HCT116 (cell line): Measurements from ENCODE around the gene WAPL. TPM values are rescaled to one million over a fixed set of nuclear protein-coding genes. Genes with fewer than 3 reads are reported as not detected.

Source experiments
- ATAC-seq: fragments of 200-7000 bp; cut with Tn5 transposase; 2 replicates; pipeline ENCODE4 v1.9.1; 2020; ENCODE audit warnings: mild to moderate bottlenecking, moderate library complexity
- BruUV-seq: library from RNA; stranded (reverse); fragments of 400-500 nt; replicated peaks from 2 replicates; lab custom pipeline; 2021; lab: Mats Ljungman, UMichigan
- CTCF ChIA-PET: fragments of 300-600 bp; sonication (Branson Sonifier 250); formaldehyde crosslinking; loops from one replicate; lab custom pipeline; 2021; ENCODE audit warnings: antibody characterized with exemption; lab: Charles Lee
- POLR2A ChIA-PET: fragments of 300-600, 350-600 bp; sonication (Branson Sonifier 250); formaldehyde crosslinking; loops from one replicate; lab custom pipeline; 2021; ENCODE audit warnings: antibody characterized with exemption; lab: Charles Lee
- RAD21 ChIA-PET, 2 experiments: fragments of 300-600 bp; sonication (Branson Sonifier 250); formaldehyde crosslinking; loops; one replicate each; lab custom pipeline; 2023; ENCODE audit warnings: low total read pairs in 2 of 2; ENCODE audit not compliant: uncharacterized antibody in 2 of 2, unreplicated experiment in 2 of 2, low non-redundant PET in 1 of 2; lab: Charles Lee
- DNase-seq: peaks from one replicate; pipeline ENCODE4 v3.0.0-alpha.2; 2010; ENCODE audit warnings: low read depth, low spot score
- H2AFZ ChIP-seq: fragments of 200-600 bp; shearing (Covaris generic), sonication (generic); 2 replicates; pipeline ENCODE4 v1.6.1; 2017; ENCODE audit warnings: low read depth, mixed run types, mixed read lengths, antibody characterized with exemption, low read length; ENCODE audit not compliant: poor library complexity, severe bottlenecking
- H3K27ac ChIP-seq: 2 replicates; pipeline ENCODE4 v1.5.1; 2012; ENCODE audit warnings: low read depth, low read length
- H3K27me3 ChIP-seq: fragments of 200-600 bp; sonication (generic); 2 replicates; pipeline ENCODE4 v1.6.1; 2016; ENCODE audit warnings: mixed run types, low read length, mixed read lengths; ENCODE audit not compliant: insufficient read depth
- H3K36me3 ChIP-seq, 2 experiments: fragments of 200-500 bp in 1 of 2; fragments of 200-600 bp in 1 of 2; sonication (Bioruptor generic) in 1 of 2; sonication (generic) in 1 of 2; 2 replicates each; pipeline versions ENCODE4 v1.5.1 to v1.6.1; 2014 to 2016; ENCODE audit warnings: low read length in 2 of 2, inconsistent platforms in 1 of 2, mixed read lengths in 1 of 2, mixed run types in 1 of 2; ENCODE audit not compliant: insufficient read depth in 2 of 2, control insufficient read depth in 1 of 2
- H3K4me1 ChIP-seq, 2 experiments: fragments of 200-600 bp in 1 of 2; sonication (generic) in 1 of 2; 2 replicates each; pipeline versions ENCODE4 v1.5.1 to v1.6.1; 2012 to 2017; ENCODE audit warnings: low read length in 2 of 2, inconsistent platforms in 1 of 2, mild to moderate bottlenecking in 1 of 2, mixed read lengths in 1 of 2, mixed run types in 1 of 2, moderate library complexity in 1 of 2; ENCODE audit not compliant: insufficient read depth in 2 of 2, control insufficient read depth in 1 of 2
- H3K4me2 ChIP-seq: fragments of 200-600 bp; sonication (generic); 2 replicates; pipeline ENCODE4 v1.6.1; 2017; ENCODE audit warnings: mixed run types, low read length, mixed read lengths
- H3K4me3 ChIP-seq, 2 experiments: fragments of 200-600 bp in 1 of 2; sonication (generic) in 1 of 2; replicated peaks in 1 of 2; 2 replicates each; pipeline ENCODE4 v1.5.1; 2011 to 2016; ENCODE audit warnings: low read length in 2 of 2, control low read depth in 1 of 2, low read depth in 1 of 2, mild to moderate bottlenecking in 1 of 2, mixed read lengths in 1 of 2, mixed run types in 1 of 2
- H3K79me2 ChIP-seq: fragments of 200-600 bp; sonication (generic); 2 replicates; pipeline ENCODE4 v1.6.1; 2017; ENCODE audit warnings: mild to moderate bottlenecking, mixed run types, low read length, moderate library complexity, mixed read lengths; ENCODE audit not compliant: insufficient read depth
- H3K9ac ChIP-seq: fragments of 200-600 bp; sonication (generic); 2 replicates; pipeline ENCODE4 v1.6.1; 2016; ENCODE audit warnings: low read length, mixed read lengths
- H3K9me2 ChIP-seq: fragments of 200-600 bp; sonication (generic), shearing (Covaris generic); 2 replicates; pipeline ENCODE4 v1.6.1; 2017; ENCODE audit warnings: mixed run types, mild to moderate bottlenecking, moderate library complexity; ENCODE audit not compliant: insufficient read depth
- H3K9me3 ChIP-seq, 2 experiments: fragments of 200-500 bp in 1 of 2; fragments of 200-600 bp in 1 of 2; sonication (Bioruptor generic) in 1 of 2; sonication (generic) in 1 of 2; 2 replicates each; pipeline ENCODE4 v1.6.1; 2014 to 2017; ENCODE audit warnings: low read length in 2 of 2, mixed read lengths in 2 of 2, inconsistent platforms in 1 of 2, low read depth in 1 of 2, mild to moderate bottlenecking in 1 of 2, mixed run types in 1 of 2, moderate library complexity in 1 of 2; ENCODE audit not compliant: control insufficient read depth in 1 of 2, insufficient read depth in 1 of 2
- H4K20me1 ChIP-seq: fragments of 200-600 bp; sonication (generic), shearing (Covaris generic); 2 replicates; pipeline ENCODE4 v1.6.1; 2017; ENCODE audit warnings: mixed run types, mild to moderate bottlenecking, moderate library complexity; ENCODE audit not compliant: insufficient read depth
- CBX3 ChIP-seq: IDR thresholded peaks from 2 replicates; pipeline ENCODE4 v1.6.1; 2012; ENCODE audit warnings: low read depth
- EGR1 ChIP-seq: IDR thresholded peaks from 2 replicates; pipeline ENCODE4 v1.6.1; 2012; ENCODE audit warnings: low read depth
- EZH2 ChIP-seq: fragments of 200-600 bp; sonication (generic); IDR thresholded peaks from 2 replicates; pipeline ENCODE4 v1.6.1; 2017; ENCODE audit warnings: antibody characterized with exemption, mixed run types
- JUND ChIP-seq: IDR thresholded peaks from 2 replicates; pipeline ENCODE4 v1.6.1; 2012
- RAD21 ChIP-seq: IDR thresholded peaks from 2 replicates; pipeline ENCODE4 v1.6.1; 2012; ENCODE audit warnings: low read depth, mild to moderate bottlenecking
- SIN3A ChIP-seq: IDR thresholded peaks from 2 replicates; pipeline ENCODE4 v1.6.1; 2012; ENCODE audit warnings: low read depth
- SRF ChIP-seq: IDR thresholded peaks from 2 replicates; pipeline ENCODE4 v1.6.1; 2012; ENCODE audit warnings: low read depth
- ZFX ChIP-seq: fragments of 450-650 bp; IDR thresholded peaks from 2 replicates; pipeline ENCODE4 v1.6.1; 2017
- ZNF274 ChIP-seq: fragments of 200-500 bp; sonication (Bioruptor generic); IDR thresholded peaks from 2 replicates; pipeline ENCODE4 v1.6.1; 2014; ENCODE audit warnings: mild to moderate bottlenecking, low read depth, low read length, inconsistent platforms
- intact Hi-C: fragments of 100-400 bp; cut with micrococcal nuclease; formaldehyde crosslinking; loops from 2 replicates; pipeline ENCODE4 v1.10.0; 2022
- total RNA-seq: library from RNA; stranded (reverse); gene quantifications from one replicate; pipeline ENCODE4 v1.2.1, GENCODE V29; 2021; ENCODE audit not compliant: unreplicated experiment
- TF ChIP-seq, protein P1 (sequence below), 3 experiments: fragments of 200-600 bp in 1 of 3; sonication (generic) in 1 of 3; IDR thresholded peaks in 2 of 3; conservative IDR thresholded peaks in 1 of 3; 2 replicates each; pipeline ENCODE4 v1.5.1; 2012 to 2017; ENCODE audit warnings: low read depth in 2 of 3, low read length in 2 of 3, antibody characterized with exemption in 1 of 3, borderline replicate concordance in 1 of 3, control low read depth in 1 of 3, mild to moderate bottlenecking in 1 of 3, mixed read lengths in 1 of 3, mixed run types in 1 of 3, moderate library complexity in 1 of 3; ENCODE audit not compliant: insufficient read depth in 1 of 3
- TF ChIP-seq, protein P2 (sequence below): IDR thresholded peaks from 2 replicates; pipeline ENCODE4 v1.6.1; 2012
- TF ChIP-seq, protein P3 (sequence below): IDR thresholded peaks from 2 replicates; pipeline ENCODE4 v1.6.1; 2012; ENCODE audit warnings: low read depth

The WAPL gene
- total RNA-seq, 1 experiment from 2014 or later: 37.5 TPM

DNA sequence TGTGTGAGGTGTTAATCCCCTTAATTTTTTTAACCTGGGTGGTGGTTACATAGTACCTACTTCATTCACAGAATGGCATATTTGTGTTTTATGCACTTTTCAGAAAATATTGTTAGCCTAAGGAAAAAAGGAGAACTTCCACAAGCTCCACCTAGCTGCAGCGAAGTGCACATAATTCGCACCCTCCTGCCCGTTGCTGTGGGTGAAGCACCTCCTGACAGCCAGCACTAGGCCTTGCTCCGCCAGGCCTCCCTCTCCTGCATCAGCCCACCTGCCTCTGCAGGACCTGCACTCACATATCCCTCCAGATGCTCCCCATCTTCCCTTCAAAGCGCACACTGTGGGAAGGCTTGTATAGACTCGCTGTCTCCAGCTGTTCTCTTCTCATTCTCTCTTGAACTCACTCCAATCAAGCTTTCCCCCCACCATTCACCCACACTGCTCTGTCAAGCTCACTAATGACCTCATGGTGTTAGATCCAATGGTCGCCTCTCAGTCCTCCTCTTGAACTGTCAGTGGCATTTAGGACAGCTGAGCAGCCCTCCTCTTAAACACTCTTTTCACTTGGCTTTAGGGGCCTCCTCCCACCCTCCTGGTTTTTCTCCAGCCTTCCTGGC, 134.3 kb downstream of the WAPL start:
- Histone ChIP-seq H3K9me2 (no peaks in the 10 kb centered on the region), H3K4me1 (peaks cover 0 to 3% of the 10 kb centered on the region in 2 experiments; a peak in 1 of 4 replicates), H3K27me3 (no peaks in the 10 kb centered on the region), H3K36me3 (no peaks in the 10 kb centered on the region), H3K9me3 (no peaks in the 10 kb centered on the region), H3K79me2 (no peaks in the 10 kb centered on the region), H3K4me2 (no peak overlapping the region), H3K4me3 (no peak overlapping the region), H3K27ac (no peak overlapping the region), H4K20me1 (no peaks in the 10 kb centered on the region), H3K9ac (no peak overlapping the region), H2AFZ (no peak overlapping the region)
- ChIA-PET CTCF (interaction anchor here (1.0 to 1.7 kb wide), 3 partner anchors 9 to 198 kb away, joined by 3 to 7 read pairs (median 4); no protein-coding TSS in a partner anchor), RAD21 (no interaction called here), POLR2A (no interaction called here)
- intact Hi-C loops: no loop called here
- DNase-seq (no peak), ATAC-seq (peak; percentile 66)
- TF ChIP-seq, protein P1, sequence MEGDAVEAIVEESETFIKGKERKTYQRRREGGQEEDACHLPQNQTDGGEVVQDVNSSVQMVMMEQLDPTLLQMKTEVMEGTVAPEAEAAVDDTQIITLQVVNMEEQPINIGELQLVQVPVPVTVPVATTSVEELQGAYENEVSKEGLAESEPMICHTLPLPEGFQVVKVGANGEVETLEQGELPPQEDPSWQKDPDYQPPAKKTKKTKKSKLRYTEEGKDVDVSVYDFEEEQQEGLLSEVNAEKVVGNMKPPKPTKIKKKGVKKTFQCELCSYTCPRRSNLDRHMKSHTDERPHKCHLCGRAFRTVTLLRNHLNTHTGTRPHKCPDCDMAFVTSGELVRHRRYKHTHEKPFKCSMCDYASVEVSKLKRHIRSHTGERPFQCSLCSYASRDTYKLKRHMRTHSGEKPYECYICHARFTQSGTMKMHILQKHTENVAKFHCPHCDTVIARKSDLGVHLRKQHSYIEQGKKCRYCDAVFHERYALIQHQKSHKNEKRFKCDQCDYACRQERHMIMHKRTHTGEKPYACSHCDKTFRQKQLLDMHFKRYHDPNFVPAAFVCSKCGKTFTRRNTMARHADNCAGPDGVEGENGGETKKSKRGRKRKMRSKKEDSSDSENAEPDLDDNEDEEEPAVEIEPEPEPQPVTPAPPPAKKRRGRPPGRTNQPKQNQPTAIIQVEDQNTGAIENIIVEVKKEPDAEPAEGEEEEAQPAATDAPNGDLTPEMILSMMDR (IDR thresholded peaks at IDR 0.05 in 2 of 3, conservative IDR thresholded peaks at IDR 0.05 in 1 of 3; ENCODE audit: borderline replicate concordance in 1 of 3, insufficient read depth in 1 of 3, low read depth in 2 of 3, low read length in 2 of 3): peak in 2 of 3 experiments; percentile 28 to 34; a peak in 2 of 6 replicates
- no peak for TF ChIP-seq ZFX
- no peak for TF ChIP-seq CBX3
- no peak for TF ChIP-seq ZNF274
- BruUV-seq: no TSS peak

DNA sequence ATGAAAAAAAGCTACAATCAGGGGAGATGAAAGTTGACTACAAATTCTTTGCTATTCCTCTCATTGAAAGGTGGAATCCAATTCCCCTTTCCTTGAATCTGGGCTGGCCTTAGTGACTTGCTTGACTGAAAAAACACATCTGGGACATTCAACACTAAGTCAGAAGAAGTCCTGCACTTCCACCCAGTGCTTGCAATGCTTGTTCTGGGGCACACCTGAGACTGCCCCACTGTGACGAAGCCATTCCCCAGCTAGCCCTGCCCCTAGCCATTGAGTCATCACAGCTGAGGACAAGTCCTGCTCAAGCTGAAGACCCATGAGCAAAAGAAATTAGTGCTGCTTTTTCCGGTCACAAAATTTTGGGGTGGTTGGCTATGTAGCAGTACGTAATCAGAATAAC, 135.8 kb downstream of the WAPL start:
- Histone ChIP-seq H3K9me2 (no peaks in the 10 kb centered on the region), H3K79me2 (no peaks in the 10 kb centered on the region), H2AFZ (no peak overlapping the region), H4K20me1 (no peaks in the 10 kb centered on the region), H3K4me1 (peaks cover 0 to 3% of the 10 kb centered on the region in 2 experiments; a peak in 1 of 4 replicates), H3K36me3 (no peaks in the 10 kb centered on the region), H3K9me3 (no peaks in the 10 kb centered on the region), H3K4me3 (no peak overlapping the region), H3K4me2 (no peak overlapping the region), H3K27me3 (no peaks in the 10 kb centered on the region), H3K27ac (no peak overlapping the region), H3K9ac (no peak overlapping the region)
- ChIA-PET CTCF (interaction anchor here (1.0 to 1.1 kb wide), 2 partner anchors 13 to 200 kb away, joined by 5 to 6 read pairs; no protein-coding TSS in a partner anchor), POLR2A (no interaction called here), RAD21 (no interaction called here)
- ATAC-seq (peak; percentile 77), DNase-seq (peak; percentile 22)
- intact Hi-C loops: no loop called here
- BruUV-seq: no TSS peak
- TF ChIP-seq JUND (no peak), EZH2 (no peak), RAD21 (no peak), ZNF274 (no peak), SRF (no peak), SIN3A (no peak), EGR1 (no peak)
- TF ChIP-seq, protein P2, sequence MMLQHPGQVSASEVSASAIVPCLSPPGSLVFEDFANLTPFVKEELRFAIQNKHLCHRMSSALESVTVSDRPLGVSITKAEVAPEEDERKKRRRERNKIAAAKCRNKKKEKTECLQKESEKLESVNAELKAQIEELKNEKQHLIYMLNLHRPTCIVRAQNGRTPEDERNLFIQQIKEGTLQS: no peak
- TF ChIP-seq, protein P3, sequence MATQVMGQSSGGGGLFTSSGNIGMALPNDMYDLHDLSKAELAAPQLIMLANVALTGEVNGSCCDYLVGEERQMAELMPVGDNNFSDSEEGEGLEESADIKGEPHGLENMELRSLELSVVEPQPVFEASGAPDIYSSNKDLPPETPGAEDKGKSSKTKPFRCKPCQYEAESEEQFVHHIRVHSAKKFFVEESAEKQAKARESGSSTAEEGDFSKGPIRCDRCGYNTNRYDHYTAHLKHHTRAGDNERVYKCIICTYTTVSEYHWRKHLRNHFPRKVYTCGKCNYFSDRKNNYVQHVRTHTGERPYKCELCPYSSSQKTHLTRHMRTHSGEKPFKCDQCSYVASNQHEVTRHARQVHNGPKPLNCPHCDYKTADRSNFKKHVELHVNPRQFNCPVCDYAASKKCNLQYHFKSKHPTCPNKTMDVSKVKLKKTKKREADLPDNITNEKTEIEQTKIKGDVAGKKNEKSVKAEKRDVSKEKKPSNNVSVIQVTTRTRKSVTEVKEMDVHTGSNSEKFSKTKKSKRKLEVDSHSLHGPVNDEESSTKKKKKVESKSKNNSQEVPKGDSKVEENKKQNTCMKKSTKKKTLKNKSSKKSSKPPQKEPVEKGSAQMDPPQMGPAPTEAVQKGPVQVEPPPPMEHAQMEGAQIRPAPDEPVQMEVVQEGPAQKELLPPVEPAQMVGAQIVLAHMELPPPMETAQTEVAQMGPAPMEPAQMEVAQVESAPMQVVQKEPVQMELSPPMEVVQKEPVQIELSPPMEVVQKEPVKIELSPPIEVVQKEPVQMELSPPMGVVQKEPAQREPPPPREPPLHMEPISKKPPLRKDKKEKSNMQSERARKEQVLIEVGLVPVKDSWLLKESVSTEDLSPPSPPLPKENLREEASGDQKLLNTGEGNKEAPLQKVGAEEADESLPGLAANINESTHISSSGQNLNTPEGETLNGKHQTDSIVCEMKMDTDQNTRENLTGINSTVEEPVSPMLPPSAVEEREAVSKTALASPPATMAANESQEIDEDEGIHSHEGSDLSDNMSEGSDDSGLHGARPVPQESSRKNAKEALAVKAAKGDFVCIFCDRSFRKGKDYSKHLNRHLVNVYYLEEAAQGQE: no peak
